Omental fat pad (tissue), 4 donors: Measurements from ENCODE around the gene GCK. TPM values are rescaled to one million over a fixed set of nuclear protein-coding genes. Genes with fewer than 3 reads are reported as not detected.

Experiments
- ATAC-seq: fragments of 150-250 bp; one replicate; pipeline ENCODE4 v1.9.1; 2016; ENCODE audit warnings: mild to moderate bottlenecking, moderate library complexity; ENCODE audit not compliant: low FRiP score
- DNase-seq: peaks from one replicate; pipeline ENCODE4 v3.0.0-alpha.2; 2019; ENCODE audit warnings: low spot score
- CTCF ChIP-seq, 3 donors: fragments of 450-650 bp; IDR thresholded peaks; one replicate each; pipeline ENCODE4 v1.5.1; 2016 to 2017; ENCODE audit warnings: antibody characterized with exemption in 3 of 3, mild to moderate bottlenecking in 3 of 3, moderate library complexity in 2 of 3
- total RNA-seq, 4 donors: library from RNA; depleted of rRNA; stranded (reverse); fragments of >200 nt; gene quantifications; one replicate each; pipeline ENCODE4 v1.1.0, GENCODE V29; 2016

GCK gene
- total RNA-seq, 4 donors from 2014 or later: 0.38 to 3.9 (median 1.1) TPM

GRCh38 chr7:44098092-44099068, 90.9 kb downstream of the GCK start:
- no peak for ATAC-seq
- no peak for DNase-seq
- TF ChIP-seq CTCF (IDR thresholded peaks at IDR 0.05): no peak

- ATAC-seq: no peak
These were observed 91.9 kb downstream of the GCK start for GRCh38 chr7:44097064-44097932.

GRCh38 chr7:44096326-44096881, 92.8 kb downstream of the GCK start:
- DNase-seq (no peak), ATAC-seq (no peak)
- TF ChIP-seq CTCF (IDR thresholded peaks at IDR 0.05): no peak

More at GRCh38 chr7:44097064-44097932, 91.9 kb downstream of the GCK start:
- TF ChIP-seq CTCF (IDR thresholded peaks at IDR 0.05): no peak
- no peak for DNase-seq

GRCh38 chr7:44095781-44096180, 93.5 kb downstream of the GCK start:
- DNase-seq: no peak
- TF ChIP-seq CTCF (IDR thresholded peaks at IDR 0.05): no peak
- ATAC-seq: no peak

- ATAC-seq (no peak), DNase-seq (no peak)
These were observed 94.2 kb downstream of the GCK start for GRCh38 chr7:44094883-44095592.

More at GRCh38 chr7:44094883-44095592, 94.2 kb downstream of the GCK start:
- no peak for TF ChIP-seq CTCF (IDR thresholded peaks at IDR 0.05)
